NT2/D1 (cell line): ENCODE results near the gene KCNJ10.

Source experiments
- SUZ12 ChIP-seq: IDR thresholded peaks from 2 replicates; pipeline ENCODE4 v1.6.1; 2011; ENCODE audit not compliant: insufficient read length, insufficient read depth; ENCODE audit errors: extremely low read depth
- YY1 ChIP-seq: IDR thresholded peaks from 2 replicates; pipeline ENCODE4 v1.6.1; 2011; ENCODE audit not compliant: insufficient read length, insufficient read depth
- ZNF274 ChIP-seq: IDR thresholded peaks from 2 replicates; pipeline ENCODE4 v1.6.1; 2011; ENCODE audit warnings: mild to moderate bottlenecking, low read depth, low read length

DNA sequence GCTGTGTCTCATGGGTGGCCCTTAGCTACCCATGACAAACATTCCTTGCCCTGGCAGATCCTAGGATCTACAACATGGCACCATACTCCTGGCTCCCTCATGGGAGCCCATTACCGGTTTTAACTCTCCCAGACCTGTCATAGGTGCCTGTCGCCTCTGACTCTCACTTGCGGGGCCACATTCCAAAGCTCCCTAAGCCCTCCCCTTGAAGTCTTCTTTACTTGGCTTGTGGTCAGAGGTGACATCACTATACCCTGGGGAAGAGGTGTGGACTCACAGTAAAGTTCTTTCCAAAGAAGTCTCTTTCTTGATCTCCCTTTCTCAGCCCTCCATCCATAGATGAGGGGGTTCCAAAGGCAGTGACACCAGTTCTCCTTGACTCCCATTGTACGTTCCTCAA is 110.5 kb downstream of the KCNJ10 start:
- TF ChIP-seq YY1 (no peak), ZNF274 (no peak), SUZ12 (no peak)
